Trophoblast cell (in vitro differentiated cells and primary cell): ENCODE data around the gene SFXN3.

Source experiments
- DNase-seq, 2 donors: peaks; one replicate each; pipeline ENCODE4 v3.0.0-alpha.2; 2016
- H2AFZ ChIP-seq: 2 replicates; pipeline ENCODE4 v1.6.1; 2013; ENCODE audit warnings: low read length, moderate library complexity, mild to moderate bottlenecking; ENCODE audit not compliant: insufficient read depth, poor library complexity
- H2AK5ac ChIP-seq: 2 replicates; pipeline ENCODE4 v1.6.1; 2013; ENCODE audit warnings: mild to moderate bottlenecking, low read length
- H2BK120ac ChIP-seq: 2 replicates; pipeline ENCODE4 v1.6.1; 2013; ENCODE audit warnings: low read length, mild to moderate bottlenecking, moderate library complexity; ENCODE audit not compliant: insufficient read depth, poor library complexity
- H2BK12ac ChIP-seq: 2 replicates; pipeline ENCODE4 v1.6.1; 2013; ENCODE audit warnings: mild to moderate bottlenecking, low read length, moderate library complexity
- H2BK5ac ChIP-seq: 2 replicates; pipeline ENCODE4 v1.6.1; 2013; ENCODE audit warnings: low read length, low read depth, moderate library complexity, mild to moderate bottlenecking; ENCODE audit not compliant: poor library complexity
- H3K14ac ChIP-seq: 2 replicates; pipeline ENCODE4 v1.6.1; 2013; ENCODE audit warnings: mild to moderate bottlenecking, low read length
- H3K18ac ChIP-seq: 2 replicates; pipeline ENCODE4 v1.6.1; 2013; ENCODE audit warnings: mild to moderate bottlenecking, low read length
- H3K23ac ChIP-seq: 2 replicates; pipeline ENCODE4 v1.6.1; 2013; ENCODE audit warnings: low read length
- H3K27ac ChIP-seq: 2 replicates; pipeline ENCODE4 v1.5.1; 2013; ENCODE audit warnings: low read depth, mild to moderate bottlenecking, inconsistent platforms, low read length, moderate library complexity
- H3K27me3 ChIP-seq: 2 replicates; pipeline ENCODE4 v1.6.1; 2013; ENCODE audit warnings: inconsistent platforms, mild to moderate bottlenecking, low read length, moderate library complexity; ENCODE audit not compliant: insufficient read depth
- H3K36me3 ChIP-seq, 2 experiments: 1 replicate in 1 of 2; 2 replicates in 1 of 2; pipeline ENCODE4 v1.6.1; 2013; ENCODE audit warnings: low read length in 2 of 2, mild to moderate bottlenecking in 2 of 2, moderate library complexity in 1 of 2; ENCODE audit not compliant: insufficient read depth in 2 of 2, control insufficient read depth in 1 of 2
- H3K4ac ChIP-seq: 2 replicates; pipeline ENCODE4 v1.6.1; 2013; ENCODE audit warnings: low read depth, mild to moderate bottlenecking, low read length, moderate library complexity
- H3K4me1 ChIP-seq, 2 experiments: 1 replicate in 1 of 2; 2 replicates in 1 of 2; pipeline ENCODE4 v1.6.1; 2013; ENCODE audit warnings: low read length in 2 of 2, mild to moderate bottlenecking in 2 of 2, moderate library complexity in 1 of 2; ENCODE audit not compliant: insufficient read depth in 2 of 2, control insufficient read depth in 1 of 2
- H3K4me2 ChIP-seq: 2 replicates; pipeline ENCODE4 v1.6.1; 2013; ENCODE audit warnings: inconsistent platforms, mild to moderate bottlenecking, low read length, moderate library complexity
- H3K4me3 ChIP-seq: 2 replicates; pipeline ENCODE4 v1.5.1; 2013; ENCODE audit warnings: mild to moderate bottlenecking, low read depth, low read length, inconsistent platforms
- H3K79me1 ChIP-seq: one replicate; pipeline ENCODE4 v1.6.1; 2013; ENCODE audit warnings: low read length
- H3K79me2 ChIP-seq: 2 replicates; pipeline ENCODE4 v1.6.1; 2013; ENCODE audit warnings: low read length, mild to moderate bottlenecking; ENCODE audit not compliant: control insufficient read depth, insufficient read depth, poor library complexity
- H3K9ac ChIP-seq: 2 replicates; pipeline ENCODE4 v1.6.1; 2013; ENCODE audit warnings: mild to moderate bottlenecking, low read length
- H3K9me3 ChIP-seq: 2 replicates; pipeline ENCODE4 v1.6.1; 2013; ENCODE audit warnings: low read depth, mild to moderate bottlenecking, control low read depth, inconsistent platforms, low read length; ENCODE audit not compliant: insufficient read depth
- H4K12ac ChIP-seq: 2 replicates; pipeline ENCODE4 v1.6.1; 2013; ENCODE audit warnings: low read depth, mild to moderate bottlenecking, low read length, moderate library complexity
- H4K8ac ChIP-seq: 2 replicates; pipeline ENCODE4 v1.6.1; 2013; ENCODE audit warnings: low read depth, mild to moderate bottlenecking, low read length, moderate library complexity
- H4K91ac ChIP-seq: one replicate; pipeline ENCODE4 v1.6.1; 2013; ENCODE audit warnings: low read depth, mild to moderate bottlenecking, low read length, moderate library complexity
- WGBS: extraction: QIAGEN DNeasy Blood & Tissue Kit; methylation state at CpG from one replicate; pipeline ENCODE4 v1.1.7; 2013; ENCODE audit warnings: missing lambda C conversion rate; ENCODE audit not compliant: insufficient read length, insufficient coverage; ENCODE audit errors: extremely low coverage; 5-methylcytosine and 5-hydroxymethylcytosine counted together

The SFXN3 gene

GRCh38 chr10:101053516-101053915 is 22.5 kb downstream of the SFXN3 start:
- Histone ChIP-seq H3K27ac (no peak overlapping the region), H3K27me3 (peaks cover 15% of the 10 kb centered on the region), H3K14ac (no peak overlapping the region), H3K23ac (no peak overlapping the region), H3K18ac (no peak overlapping the region), H2BK12ac (no peak overlapping the region), H4K12ac (no peak overlapping the region), H4K91ac (no peak overlapping the region), H2AFZ (no peak overlapping the region), H2BK5ac (no peak overlapping the region), H3K9ac (no peak overlapping the region), H3K36me3 (peaks cover 0 to 3% of the 10 kb centered on the region in 2 experiments), H3K4ac (no peak overlapping the region), H4K8ac (no peak overlapping the region), H3K79me2 (no peaks in the 10 kb centered on the region), H3K79me1 (no peaks in the 10 kb centered on the region), H3K4me3 (no peak overlapping the region), H2BK120ac (no peak overlapping the region), H3K4me2 (no peak overlapping the region), H2AK5ac (no peak overlapping the region), H3K9me3 (peaks cover 2% of the 10 kb centered on the region), H3K4me1 (peaks cover 2 to 5% of the 10 kb centered on the region in 2 experiments)
- DNase-seq = no peak

GRCh38 chr10:101054351-101054750 is 23.3 kb downstream of the SFXN3 start:
- Histone ChIP-seq H3K36me3 (peaks cover 0 to 3% of the 10 kb centered on the region in 2 experiments), H4K91ac (no peak overlapping the region), H3K18ac (no peak overlapping the region), H2AK5ac (no peak overlapping the region), H3K14ac (no peak overlapping the region), H4K12ac (no peak overlapping the region), H3K27me3 (peaks cover 6% of the 10 kb centered on the region), H3K4me2 (no peak overlapping the region), H3K4me1 (peaks cover 2 to 5% of the 10 kb centered on the region in 2 experiments), H2AFZ (no peak overlapping the region), H3K4me3 (no peak overlapping the region), H3K9me3 (no peaks in the 10 kb centered on the region), H4K8ac (no peak overlapping the region), H3K23ac (no peak overlapping the region), H3K27ac (no peak overlapping the region), H3K79me1 (no peaks in the 10 kb centered on the region), H2BK12ac (no peak overlapping the region), H3K4ac (no peak overlapping the region), H2BK120ac (no peak overlapping the region), H3K9ac (no peak overlapping the region), H2BK5ac (no peak overlapping the region), H3K79me2 (no peaks in the 10 kb centered on the region)
- DNase-seq = no peak
- WGBS = no CpG with 5 or more reads among the region's 1 CpG

- Histone ChIP-seq H3K27ac (no peak overlapping the region), H3K27me3 (peaks cover 5% of the 10 kb centered on the region), H2AFZ (no peak overlapping the region), H4K91ac (no peak overlapping the region), H3K14ac (no peak overlapping the region), H3K79me2 (no peaks in the 10 kb centered on the region), H3K23ac (no peak overlapping the region), H3K4me3 (no peak overlapping the region), H3K36me3 (peaks cover 0 to 3% of the 10 kb centered on the region in 2 experiments), H2BK120ac (no peak overlapping the region), H3K4me1 (peaks cover 2 to 5% of the 10 kb centered on the region in 2 experiments), H3K9me3 (no peaks in the 10 kb centered on the region), H2BK5ac (no peak overlapping the region), H3K79me1 (no peaks in the 10 kb centered on the region), H2AK5ac (no peak overlapping the region), H4K12ac (no peak overlapping the region), H3K4me2 (no peak overlapping the region), H3K9ac (no peak overlapping the region), H3K18ac (no peak overlapping the region), H2BK12ac (no peak overlapping the region), H4K8ac (no peak overlapping the region), H3K4ac (no peak overlapping the region)
- DNase-seq = no peak
- no CpG with 5 or more reads among the region's 5 CpGs for WGBS
Observed at GRCh38 chr10:101054876-101055275, 23.8 kb downstream of the SFXN3 start.

- H3K9ac ChIP-seq = no peak overlapping the region
- no peak overlapping the region for H3K4ac ChIP-seq
- H3K9me3 ChIP-seq = no peaks in the 10 kb centered on the region
- no peak overlapping the region for H3K4me2 ChIP-seq
- no peak for DNase-seq
- no peak overlapping the region for H4K12ac ChIP-seq
- peaks cover under 1% of the 10 kb centered on the region for H3K27me3 ChIP-seq
- H3K23ac ChIP-seq = no peak overlapping the region
- no peak overlapping the region for H3K14ac ChIP-seq
- no peak overlapping the region for H2BK5ac ChIP-seq
- H3K4me3 ChIP-seq = no peak overlapping the region
- no peak overlapping the region for H2AFZ ChIP-seq
- peaks cover under 1 to 2% of the 10 kb centered on the region in 2 experiments for H3K4me1 ChIP-seq
- no peak overlapping the region for H2BK120ac ChIP-seq
- no peak overlapping the region for H2AK5ac ChIP-seq
- H3K18ac ChIP-seq = no peak overlapping the region
- H4K8ac ChIP-seq = no peak overlapping the region
- no peak overlapping the region for H4K91ac ChIP-seq
- H3K79me2 ChIP-seq = no peaks in the 10 kb centered on the region
- no peak overlapping the region for H2BK12ac ChIP-seq
- H3K79me1 ChIP-seq = peaks cover 4% of the 10 kb centered on the region
- H3K27ac ChIP-seq = no peak overlapping the region
- peaks cover 0 to 3% of the 10 kb centered on the region in 2 experiments for H3K36me3 ChIP-seq
- no CpG with 5 or more reads among the region's 4 CpGs for WGBS
Observed at GRCh38 chr10:101055411-101055810, 24.4 kb downstream of the SFXN3 start.
